GM18907 (cell line): ENCODE measurements around the gene HTRA2.
"Not testable (repeated sequence)": the region's sequence is repeated elsewhere in the genome, so short reads cannot be mapped to it uniquely, and the experiment has no call there.

ENCODE experiments used
- ATAC-seq: cut with Tn5 transposase; IDR thresholded peaks from one replicate; pipeline ENCODE4 v1.9.1; 2021; ENCODE audit warnings: mild to moderate bottlenecking, moderate library complexity; ENCODE audit not compliant: unreplicated experiment

HTRA2 gene

DNA sequence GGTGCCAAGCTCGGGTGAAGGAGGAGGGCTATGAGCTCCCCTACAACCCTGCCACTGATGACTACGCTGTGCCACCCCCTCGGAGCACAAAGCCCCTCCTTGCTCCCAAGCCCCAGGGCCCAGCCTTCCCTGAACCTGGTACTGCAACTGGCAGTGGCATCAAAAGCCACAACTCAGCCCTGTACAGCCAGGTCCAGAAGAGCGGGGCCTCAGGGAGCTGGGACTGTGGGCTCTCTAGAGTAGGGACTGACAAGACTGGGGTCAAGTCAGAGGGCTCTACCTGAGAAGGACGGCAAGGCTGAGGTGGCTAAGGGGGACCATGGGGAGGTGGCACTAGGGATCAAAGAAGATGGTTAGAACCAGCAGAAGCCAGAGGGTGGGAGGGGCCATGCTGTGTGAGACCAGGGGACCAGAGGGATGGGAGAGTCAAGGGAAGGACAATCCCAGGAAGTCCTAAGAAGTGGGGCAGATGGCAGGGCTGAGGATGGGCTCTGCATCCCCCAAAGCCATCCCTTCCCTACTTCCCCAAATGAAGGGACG lies 27.2 kb downstream of the HTRA2 start:
- ATAC-seq, result no peak

GRCh38 chr2:74558284-74559230 lies 28.8 kb downstream of the HTRA2 start:
- ATAC-seq, result no peak

GRCh38 chr2:74559912-74560311 lies 30.2 kb downstream of the HTRA2 start:
- no peak for ATAC-seq

DNA sequence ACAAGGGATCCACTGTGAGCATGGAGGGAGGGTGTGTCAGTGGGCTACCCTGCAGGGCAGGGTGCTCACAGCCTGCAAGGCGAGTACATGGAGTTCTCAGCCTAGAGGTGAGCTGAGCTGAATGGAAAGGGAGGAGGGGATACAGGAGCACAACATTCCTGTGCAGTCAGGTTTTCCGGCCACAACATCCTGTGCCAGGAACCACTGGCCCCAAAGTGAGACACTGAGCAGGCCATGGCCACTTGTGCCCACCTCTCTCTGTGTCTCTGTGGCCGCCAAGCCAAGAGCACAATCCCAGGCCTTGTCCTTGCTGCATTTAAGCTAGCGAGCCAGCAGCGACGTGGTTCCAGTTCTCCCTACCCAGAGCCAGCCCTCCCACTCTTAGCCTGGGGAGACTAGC lies 30.9 kb downstream of the HTRA2 start:
- ATAC-seq, result no peak

DNA sequence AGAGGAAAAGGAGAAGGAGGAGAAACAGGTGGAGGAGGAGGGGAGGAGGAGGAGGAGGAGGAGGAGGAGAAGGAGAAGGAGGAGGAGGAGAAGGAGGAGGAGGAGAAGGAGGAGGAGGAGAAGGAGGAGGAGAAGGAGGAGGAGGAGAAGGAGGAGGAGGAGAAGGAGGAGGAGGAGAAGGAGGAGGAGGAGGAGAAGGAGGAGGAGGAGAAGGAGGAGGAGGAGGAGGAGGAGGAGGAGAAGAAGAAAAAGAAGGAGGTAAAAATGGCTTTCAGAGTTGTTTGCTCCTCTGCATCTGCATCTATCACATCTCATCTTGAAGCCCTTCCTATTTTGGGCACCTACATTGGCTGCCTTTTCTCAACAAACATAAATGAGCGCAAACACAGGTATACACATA lies 31.3 kb downstream of the HTRA2 start:
- ATAC-seq, result not testable (repeated sequence)

- no peak for ATAC-seq
Observed at GRCh38 chr2:74562126-74562775, 32.5 kb downstream of the HTRA2 start.

- no peak for ATAC-seq
Observed at GRCh38 chr2:74564222-74564621, 34.5 kb downstream of the HTRA2 start.

DNA sequence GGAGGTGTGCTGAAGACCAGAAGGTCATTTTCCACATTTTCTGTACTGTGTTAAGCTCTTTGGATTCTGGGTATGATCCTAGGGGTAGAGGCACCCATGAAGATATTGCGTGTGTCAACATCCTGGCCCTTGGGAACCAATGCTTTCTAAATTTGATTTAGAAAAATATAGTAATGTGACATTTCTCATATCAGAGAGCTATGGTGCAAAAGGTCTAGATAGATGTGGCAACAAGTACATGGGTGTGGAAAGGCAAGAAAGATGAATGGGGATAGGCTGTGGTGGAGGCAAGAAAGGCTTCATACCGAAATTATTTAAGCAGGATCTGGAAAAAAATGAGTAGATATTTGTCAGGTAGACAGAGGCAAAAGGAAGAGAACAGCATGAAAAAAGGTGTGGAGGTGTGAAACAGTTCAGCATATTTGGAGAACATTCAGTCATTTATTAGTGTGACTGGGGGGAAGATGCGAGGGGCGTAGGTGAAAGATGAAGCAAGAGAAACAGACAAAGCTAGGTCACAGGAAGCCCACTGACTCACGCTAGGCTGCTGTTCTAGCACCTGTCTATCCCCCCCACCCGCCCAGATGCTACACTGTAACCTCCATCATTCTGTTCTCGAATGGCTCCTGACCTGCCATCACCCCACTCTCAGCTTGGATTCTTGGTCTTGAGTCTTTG lies 36.5 kb downstream of the HTRA2 start:
- ATAC-seq, result no peak

- no peak for ATAC-seq
Observed at GRCh38 chr2:74566754-74567085, 37.0 kb downstream of the HTRA2 start.

GRCh38 chr2:74567881-74568280 lies 38.1 kb downstream of the HTRA2 start:
- no peak for ATAC-seq

GRCh38 chr2:74569686-74570085 lies 40.0 kb downstream of the HTRA2 start:
- ATAC-seq, result no peak

GRCh38 chr2:74571058-74571457 lies 41.3 kb downstream of the HTRA2 start:
- ATAC-seq, result peak; percentile 74

- ATAC-seq, result no peak
Observed at GRCh38 chr2:74572178-74572925, 42.6 kb downstream of the HTRA2 start.

GRCh38 chr2:74573747-74574562 lies 44.2 kb downstream of the HTRA2 start:
- peak; percentile 51 for ATAC-seq

DNA sequence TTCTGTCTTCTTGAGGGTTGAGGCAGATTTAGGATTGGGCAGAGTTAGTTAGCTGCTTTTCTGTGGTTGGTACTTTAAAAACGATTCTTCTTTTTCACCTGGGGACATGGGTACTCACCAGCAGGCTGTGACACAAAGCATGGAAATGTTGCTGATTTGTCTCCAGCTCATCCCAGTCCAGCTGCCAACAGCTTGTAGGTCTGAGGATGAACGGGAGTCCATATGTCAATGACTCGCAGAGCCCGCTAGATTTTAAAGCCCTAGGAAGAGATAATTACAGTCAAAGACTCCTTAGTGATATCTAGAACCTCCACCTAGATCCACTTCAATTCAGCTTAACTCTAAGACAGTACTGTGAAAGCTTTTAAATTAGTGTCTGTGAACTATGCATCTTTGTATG lies 45.6 kb downstream of the HTRA2 start:
- ATAC-seq, result no peak

DNA sequence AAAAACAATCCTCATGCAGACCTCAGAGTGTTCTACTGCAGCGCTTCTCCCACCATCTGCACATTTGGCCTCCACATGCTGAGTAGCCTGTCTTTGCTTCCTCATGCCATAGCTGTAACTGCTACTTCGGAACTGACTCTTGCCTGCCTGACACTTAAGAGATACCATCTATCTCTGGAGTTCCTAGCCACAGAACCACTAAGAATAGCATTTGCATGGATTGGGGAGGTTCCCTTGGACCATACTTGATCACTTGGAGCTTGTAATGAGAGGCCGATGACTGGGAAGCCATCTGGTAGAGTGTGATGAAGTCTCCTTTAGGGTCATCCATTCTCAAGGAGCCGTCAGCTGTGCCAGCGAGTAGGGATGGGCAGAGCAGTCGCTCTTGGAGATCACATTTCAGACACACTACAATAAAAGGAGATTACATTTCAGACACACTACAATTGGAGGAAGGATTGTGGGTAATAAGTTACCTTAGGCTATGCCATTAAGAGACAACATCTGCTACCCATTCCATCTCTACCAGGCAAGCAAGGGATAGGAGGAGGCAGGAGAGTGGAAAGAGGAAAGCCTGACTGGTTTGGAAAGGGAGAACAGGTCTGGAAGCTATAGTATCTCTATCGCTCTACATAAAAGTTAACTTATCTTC lies 46.6 kb downstream of the HTRA2 start:
- ATAC-seq, result no peak

DNA sequence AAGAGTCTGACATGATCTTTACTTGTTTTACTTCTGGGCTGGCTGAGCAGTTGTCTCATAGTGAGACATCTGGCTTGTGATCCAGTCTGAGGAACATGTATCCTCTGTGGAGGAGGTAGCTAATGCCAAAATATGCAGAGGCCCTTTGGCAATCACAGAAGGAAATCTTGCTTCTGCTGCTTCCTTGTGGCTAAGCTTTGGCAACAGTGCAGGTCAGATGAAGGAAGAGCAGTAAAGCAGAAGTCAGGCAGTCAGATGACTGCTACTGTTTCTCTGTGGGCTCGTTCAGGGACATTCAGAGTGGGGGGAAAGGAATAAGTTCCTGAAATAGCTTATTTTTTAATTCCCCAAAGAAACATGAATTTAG lies 47.1 kb downstream of the HTRA2 start:
- no peak for ATAC-seq

DNA sequence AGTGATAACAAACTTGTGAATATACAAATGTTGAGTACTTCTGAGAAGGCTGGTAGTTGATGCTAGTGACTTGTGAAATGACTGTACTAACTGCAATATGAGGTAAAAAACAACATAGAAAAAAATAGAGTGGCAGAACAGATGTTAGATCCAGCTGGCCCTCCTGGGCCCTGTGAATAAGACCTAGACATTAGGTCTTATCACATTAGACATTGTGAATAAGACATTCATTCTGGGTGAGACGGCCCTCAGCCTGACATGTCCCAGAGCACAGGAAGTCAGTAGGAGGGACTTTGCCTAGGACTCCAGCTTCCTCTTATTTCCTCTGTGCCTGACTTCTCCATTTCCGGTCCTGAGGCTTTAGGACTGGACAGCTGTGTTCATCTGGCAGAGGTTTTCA lies 47.7 kb downstream of the HTRA2 start:
- ATAC-seq, result peak; percentile 42

DNA sequence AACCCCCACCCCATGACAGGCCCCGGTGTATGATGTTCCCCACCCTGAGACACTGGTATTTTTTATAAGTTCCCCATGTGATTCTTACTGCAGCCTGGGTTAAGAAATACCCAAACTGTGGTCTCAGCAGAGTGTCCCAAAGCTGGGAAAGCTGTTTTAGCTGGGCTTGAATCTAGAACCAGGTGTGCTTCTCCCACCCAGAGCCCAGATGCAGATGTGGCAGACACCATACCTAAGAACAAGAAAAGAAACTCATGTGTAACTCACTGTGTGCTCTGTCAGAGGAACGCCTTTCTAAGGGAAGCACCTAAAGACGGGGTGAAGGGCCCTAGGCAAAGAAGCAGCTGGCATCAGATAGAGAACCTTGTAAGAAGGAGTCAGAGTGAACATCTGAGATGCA lies 48.7 kb downstream of the HTRA2 start:
- no peak for ATAC-seq

GRCh38 chr2:74581463-74581862 lies 51.7 kb downstream of the HTRA2 start:
- no peak for ATAC-seq
